Liver (tissue), 9 donors: ENCODE data around the gene PLXNA2. TPM values are rescaled to one million over a fixed set of nuclear protein-coding genes. Genes with fewer than 3 reads are reported as not detected.

Experiments used
- DNase-seq: peaks from one replicate; pipeline ENCODE4 v3.0.0-alpha.2; 2017; ENCODE audit warnings: low spot score
- H3K27ac ChIP-seq, 2 donors: one replicate each; pipeline ENCODE4 v1.7.0; 2013; ENCODE audit warnings: inconsistent platforms in 2 of 2, low read length in 2 of 2, control low read depth in 1 of 2, low read depth in 1 of 2, mild to moderate bottlenecking in 1 of 2
- H3K27me3 ChIP-seq, 4 donors: one replicate each; pipeline versions ENCODE4 v1.6.1 to v1.7.0; 2013; ENCODE audit warnings: low read length in 3 of 4, inconsistent platforms in 1 of 4, mild to moderate bottlenecking in 1 of 4, moderate library complexity in 1 of 4; ENCODE audit not compliant: control insufficient read depth in 4 of 4, insufficient read depth in 4 of 4
- H3K36me3 ChIP-seq, 4 donors: one replicate each; pipeline versions ENCODE4 v1.6.1 to v1.7.0; 2013; ENCODE audit warnings: low read length in 3 of 4, mild to moderate bottlenecking in 3 of 4, low read depth in 1 of 4, moderate library complexity in 1 of 4; ENCODE audit not compliant: control insufficient read depth in 4 of 4, insufficient read depth in 3 of 4
- H3K4me1 ChIP-seq, 4 donors: one replicate each; pipeline versions ENCODE4 v1.6.1 to v1.7.0; 2013; ENCODE audit warnings: low read length in 3 of 4, mild to moderate bottlenecking in 3 of 4, moderate library complexity in 1 of 4; ENCODE audit not compliant: control insufficient read depth in 4 of 4, insufficient read depth in 4 of 4
- H3K4me3 ChIP-seq, 3 donors: one replicate each; pipeline versions ENCODE4 v1.6.1 to v1.7.0; 2013; ENCODE audit warnings: low read length in 3 of 3, control low read depth in 1 of 3, low read depth in 1 of 3, mild to moderate bottlenecking in 1 of 3
- H3K9ac ChIP-seq, 2 donors: one replicate each; pipeline ENCODE4 v1.7.0; 2013; ENCODE audit warnings: low read length in 2 of 2, mild to moderate bottlenecking in 2 of 2, moderate library complexity in 2 of 2, control low read depth in 1 of 2, low read depth in 1 of 2
- H3K9me3 ChIP-seq, 4 donors: one replicate each; pipeline versions ENCODE4 v1.6.1 to v1.7.0; 2013; ENCODE audit warnings: low read length in 3 of 4; ENCODE audit not compliant: control insufficient read depth in 4 of 4
- CTCF ChIP-seq: fragments of 150-350 bp; IDR thresholded peaks from 2 replicates; pipeline ENCODE4 v1.5.1; 2017; ENCODE audit warnings: improper control_type of control experiment, low read depth, low read length; ENCODE audit not compliant: missing input control
- EGR1 ChIP-seq, 2 donors: IDR thresholded peaks; 2 replicates each; pipeline ENCODE4 v1.6.1; 2016 to 2018; ENCODE audit warnings: antibody characterized with exemption in 2 of 2, low read depth in 2 of 2
- FOXA1 ChIP-seq: IDR thresholded peaks from 2 replicates; pipeline ENCODE4 v1.6.1; 2016; ENCODE audit warnings: antibody characterized with exemption
- FOXA2 ChIP-seq: IDR thresholded peaks from 2 replicates; pipeline ENCODE4 v1.6.1; 2016; ENCODE audit warnings: antibody characterized with exemption
- HNF4A ChIP-seq, 2 donors: conservative IDR thresholded peaks; 2 replicates each; pipeline ENCODE4 v1.6.1; 2016; ENCODE audit warnings: antibody characterized with exemption in 2 of 2, mild to moderate bottlenecking in 2 of 2
- HNF4G ChIP-seq: IDR thresholded peaks from 2 replicates; pipeline ENCODE4 v1.6.1; 2016; ENCODE audit warnings: antibody characterized with exemption
- JUND ChIP-seq, 2 donors: IDR thresholded peaks; 2 replicates each; pipeline ENCODE4 v1.6.1; 2016; ENCODE audit warnings: antibody characterized with exemption in 2 of 2
- MAX ChIP-seq: IDR thresholded peaks from 2 replicates; pipeline ENCODE4 v1.6.1; 2016; ENCODE audit warnings: antibody characterized with exemption
- RAD21 ChIP-seq, 2 donors: IDR thresholded peaks; 2 replicates each; pipeline ENCODE4 v1.6.1; 2016; ENCODE audit warnings: antibody characterized with exemption in 2 of 2, mild to moderate bottlenecking in 2 of 2
- REST ChIP-seq: IDR thresholded peaks from 2 replicates; pipeline ENCODE4 v1.6.1; 2016; ENCODE audit warnings: antibody characterized with exemption, mild to moderate bottlenecking
- RXRA ChIP-seq, 2 donors: IDR thresholded peaks; 2 replicates each; pipeline ENCODE4 v1.6.1; 2017 to 2018; ENCODE audit warnings: antibody characterized with exemption in 2 of 2, mild to moderate bottlenecking in 1 of 2
- SP1 ChIP-seq: IDR thresholded peaks from 2 replicates; pipeline ENCODE4 v1.6.1; 2018; ENCODE audit warnings: antibody characterized with exemption, mild to moderate bottlenecking
- YY1 ChIP-seq: IDR thresholded peaks from 2 replicates; pipeline ENCODE4 v1.6.1; 2016; ENCODE audit warnings: antibody characterized with exemption, mild to moderate bottlenecking
- ZBTB33 ChIP-seq: IDR thresholded peaks from 2 replicates; pipeline ENCODE4 v1.6.1; 2016; ENCODE audit warnings: antibody characterized with exemption
- WGBS: extraction: QIAGEN DNeasy Blood & Tissue Kit; methylation state at CpG from one replicate; pipeline ENCODE4 v1.1.7; 2013; 5-methylcytosine and 5-hydroxymethylcytosine counted together
- polyA plus RNA-seq, 2 donors: library from polyadenylated mRNA; stranded (reverse) in 1 of 2; unstranded in 1 of 2; fragments of 200-250 nt in 1 of 2; fragments of >200 nt in 1 of 2; fragmentation: Nextera tagmentation in 1 of 2; extraction: Ambion mirVana in 1 of 2; gene quantifications; one replicate each; pipeline versions ENCODE4 v1.2.1 to v1.2.3, GENCODE V29; 2013 to 2015
- total RNA-seq, 2 donors: library from RNA; depleted of rRNA; stranded (reverse); fragments of >200 nt; gene quantifications; one replicate each; pipeline ENCODE4 v1.2.3, GENCODE V29; 2014
- donor health status: healthy.
- donor health status: healthy.
- donor health status: healthy.
- donor health status: healthy.
- donor health status: healthy.

Gene PLXNA2
- total and polyA plus RNA-seq, 4 donors = 1.8 to 9.2 (median 2.8) TPM

GRCh38 chr1:208278638-208279037, 34.5 kb upstream of the PLXNA2 start:
- WGBS = 55% methylated on average over 1 of the region's 1 CpG
- DNase-seq = no peak
- H3K27me3 ChIP-seq = no peaks in the 10 kb centered on the region
- no peak overlapping the region for H3K27ac ChIP-seq
- TF ChIP-seq CTCF (no peak), HNF4G (no peak), HNF4A (conservative IDR thresholded peaks at IDR 0.05) (no peak), EGR1 (IDR thresholded peaks at IDR 0.05; ENCODE audit: low read depth in 2 of 2) (no peak), YY1 (no peak), FOXA1 (no peak), ZBTB33 (no peak), MAX (no peak), JUND (IDR thresholded peaks at IDR 0.05) (no peak), REST (no peak), SP1 (no peak)
- no peak overlapping the region for H3K4me3 ChIP-seq
- no peaks in the 10 kb centered on the region for H3K36me3 ChIP-seq
- no peak overlapping the region for H3K9ac ChIP-seq
- no peaks in the 10 kb centered on the region for H3K4me1 ChIP-seq
- no peaks in the 10 kb centered on the region for H3K9me3 ChIP-seq

GRCh38 chr1:208276757-208277435, 32.7 kb upstream of the PLXNA2 start:
- no peaks in the 10 kb centered on the region for H3K9me3 ChIP-seq
- no peaks in the 10 kb centered on the region for H3K4me1 ChIP-seq
- H3K27me3 ChIP-seq = no peaks in the 10 kb centered on the region
- H3K9ac ChIP-seq = no peak overlapping the region
- H3K4me3 ChIP-seq = no peak overlapping the region
- no peak for DNase-seq
- H3K36me3 ChIP-seq = no peaks in the 10 kb centered on the region
- WGBS = 90% methylated on average over 3 of the region's 3 CpGs
- H3K27ac ChIP-seq = no peak overlapping the region
- TF ChIP-seq HNF4A (conservative IDR thresholded peaks at IDR 0.05) = no peak
- TF ChIP-seq CTCF = no peak
- TF ChIP-seq EGR1 (IDR thresholded peaks at IDR 0.05; ENCODE audit: low read depth in 2 of 2) = no peak
- TF ChIP-seq FOXA2 = no peak
- no peak for TF ChIP-seq FOXA1
- TF ChIP-seq MAX = no peak
- no peak for TF ChIP-seq RXRA (IDR thresholded peaks at IDR 0.05)
- no peak for TF ChIP-seq RAD21 (IDR thresholded peaks at IDR 0.05)
- TF ChIP-seq ZBTB33 = no peak
- no peak for TF ChIP-seq HNF4G
- TF ChIP-seq REST = no peak
- TF ChIP-seq JUND (IDR thresholded peaks at IDR 0.05) = no peak
